GM18909 (cell line): ENCODE results near the gene ARPC1A.
A peak's percentile ranks its signal among the peaks of the same experiment; 100 is the strongest.
"Not testable (repeated sequence)": the region's sequence is repeated elsewhere in the genome, so short reads cannot be mapped to it uniquely, and the experiment has no call there.

Experiments
- ATAC-seq: cut with Tn5 transposase; IDR thresholded peaks from one replicate; pipeline ENCODE4 v1.9.1; 2021; ENCODE audit warnings: mild to moderate bottlenecking; ENCODE audit not compliant: unreplicated experiment, poor library complexity

ARPC1A gene

DNA sequence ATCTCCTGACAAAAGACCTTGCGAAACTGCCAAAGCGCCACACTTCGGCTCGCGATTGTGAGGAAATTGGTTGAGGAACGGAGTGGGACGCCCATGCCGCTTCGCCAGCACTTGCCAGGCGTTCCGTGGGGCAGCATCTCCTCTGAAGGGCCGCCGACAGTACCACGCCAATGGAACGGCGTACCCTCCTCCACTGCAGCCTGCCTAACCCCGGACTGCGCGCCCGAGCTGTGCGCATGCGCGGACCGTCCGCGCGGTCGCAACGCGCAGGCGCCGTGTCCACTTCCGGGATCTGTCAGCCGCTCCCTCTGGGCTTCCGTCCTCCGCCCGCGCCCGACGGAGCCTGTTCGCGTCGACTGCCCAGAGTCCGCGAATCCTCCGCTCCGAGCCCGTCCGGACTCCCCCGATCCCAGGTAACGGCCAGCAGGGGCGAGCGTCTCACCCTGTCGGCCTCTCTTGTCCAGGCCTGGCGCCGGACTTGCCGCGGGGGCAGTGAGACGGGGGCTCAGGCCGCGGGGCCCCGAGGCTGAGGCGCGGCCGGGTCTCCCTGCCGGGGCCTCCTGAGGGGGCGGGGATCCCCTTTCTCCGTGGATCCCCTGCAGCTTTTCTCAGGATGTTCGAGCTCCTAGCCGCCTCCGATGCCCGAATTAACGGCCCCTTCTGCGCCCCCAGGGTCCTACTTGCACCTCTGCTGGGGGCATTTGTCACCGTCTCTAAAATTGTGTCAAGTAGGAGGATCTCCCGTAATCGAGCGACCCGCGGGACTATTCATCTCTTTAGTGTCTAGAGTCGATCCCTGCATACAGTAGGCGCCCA is at the start of gene ARPC1A:
TSS of gene ARPC1A (plus strand) at position 307 of the 816 bp plus-strand sequence. CDS start 7,456 bp downstream, outside the sequence.
- ATAC-seq: peak; percentile 91

DNA sequence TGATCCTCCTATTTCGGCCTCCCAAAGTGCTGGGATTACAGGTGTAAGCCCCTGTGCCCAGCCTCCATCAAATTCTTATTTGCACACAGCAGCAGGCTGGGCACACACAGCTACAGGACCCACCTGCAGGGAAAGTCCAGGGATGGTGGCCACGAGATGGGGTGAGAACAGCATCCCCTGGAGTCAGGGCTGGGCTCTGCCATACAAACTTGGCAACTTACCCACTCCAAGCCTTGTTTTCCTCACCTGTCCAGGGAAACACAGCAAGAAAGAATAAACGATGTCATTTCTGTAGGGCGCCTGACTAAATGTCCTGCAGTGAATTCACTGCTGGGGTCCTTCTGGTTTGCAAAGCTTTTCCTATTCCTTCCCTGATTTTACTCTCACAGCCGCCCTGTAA is 47.5 kb upstream of the ARPC1A start:
- ATAC-seq: no peak

DNA sequence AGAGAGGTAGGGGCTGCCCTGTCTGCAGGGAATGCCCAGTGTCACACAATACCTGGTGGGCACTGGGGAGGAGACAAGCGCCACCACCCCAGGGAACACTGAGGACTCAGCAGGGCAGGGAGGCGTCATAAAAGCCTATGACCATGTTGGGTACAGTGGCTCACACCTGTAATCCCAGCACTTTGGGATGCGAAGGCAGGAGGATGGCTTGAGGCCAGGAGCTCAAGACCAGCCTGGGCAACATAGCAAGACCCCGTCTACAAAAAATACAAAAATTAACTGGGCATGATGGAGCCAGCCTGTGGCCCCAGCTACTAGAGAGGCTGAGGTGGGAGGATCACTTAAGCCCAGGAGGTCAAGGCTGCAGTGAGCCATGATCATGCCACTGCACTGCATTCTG is 41.5 kb upstream of the ARPC1A start:
- ATAC-seq: not testable (repeated sequence)

DNA sequence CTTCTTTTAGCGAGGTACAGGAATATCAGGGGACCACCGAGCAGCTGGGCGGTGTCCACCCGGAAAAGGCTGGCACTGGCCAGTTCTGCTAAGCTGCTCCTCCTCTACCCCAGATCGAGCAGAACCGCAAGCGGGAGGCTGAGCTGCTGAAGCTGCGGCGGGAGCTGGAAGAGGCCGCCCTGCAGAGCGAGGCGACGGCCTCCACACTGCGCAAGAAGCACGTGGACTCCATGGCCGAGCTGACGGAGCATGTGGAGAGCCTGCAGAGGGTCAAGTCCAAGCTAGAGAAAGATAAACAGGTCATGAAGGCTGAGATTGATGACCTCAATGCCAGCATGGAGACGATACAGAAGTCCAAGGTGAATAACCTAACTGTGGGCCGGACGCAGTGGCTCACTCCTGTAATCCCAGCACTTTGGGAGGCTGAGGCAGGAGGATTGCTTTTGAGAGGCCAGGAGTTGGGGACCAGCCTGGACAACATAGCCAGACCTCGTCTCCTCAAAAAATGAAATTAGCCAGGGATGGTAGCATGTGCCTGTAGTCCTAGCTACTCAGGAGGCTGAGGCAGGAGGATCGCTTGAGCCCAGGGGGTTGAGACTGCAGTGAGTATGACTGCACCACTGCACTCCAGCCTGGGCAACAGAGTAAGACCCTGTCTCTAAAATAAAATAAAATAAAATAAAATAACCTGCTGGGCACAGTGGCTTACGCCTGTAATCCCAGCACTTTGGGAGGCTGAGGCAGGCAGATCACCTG is 37.7 kb upstream of the ARPC1A start:
- ATAC-seq: no peak

DNA sequence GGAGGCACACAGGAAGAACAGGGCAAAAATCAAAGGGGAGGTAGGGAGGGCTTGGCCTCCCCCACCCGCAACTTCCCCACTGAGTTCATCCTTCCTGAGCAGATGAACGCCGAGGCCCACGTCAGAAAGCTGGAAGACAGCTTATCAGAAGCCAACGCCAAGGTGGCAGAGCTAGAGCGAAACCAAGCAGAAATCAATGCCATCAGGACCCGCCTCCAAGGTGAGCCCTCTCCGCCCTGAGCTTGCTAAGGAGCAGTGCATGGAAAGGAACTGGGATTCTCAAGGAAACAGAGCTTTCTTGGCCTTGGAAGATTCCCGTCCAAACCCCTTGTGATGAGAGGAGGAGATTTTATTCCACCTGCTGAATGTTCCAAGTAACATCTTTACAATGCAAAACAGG is 36.5 kb upstream of the ARPC1A start:
- ATAC-seq: no peak

DNA sequence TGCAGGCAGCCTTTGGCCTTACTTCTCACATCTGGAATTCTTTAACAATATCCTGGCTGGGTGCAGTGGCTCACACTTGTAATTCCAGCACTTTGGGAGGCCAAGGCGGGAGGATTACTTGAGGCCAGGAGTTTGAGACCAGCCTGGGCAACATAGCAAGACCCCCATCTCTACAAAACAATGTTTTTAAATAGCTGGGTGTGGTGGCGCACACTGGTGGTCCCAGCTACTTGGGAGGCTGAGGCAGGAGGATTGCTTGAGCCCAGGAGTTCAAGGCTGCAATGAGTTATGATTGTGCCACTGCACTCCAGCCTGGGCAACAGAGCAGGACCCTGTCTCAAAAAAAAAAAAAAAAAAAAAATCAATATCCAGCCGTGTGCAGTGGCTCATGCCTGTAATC is 35.5 kb upstream of the ARPC1A start:
- not testable (repeated sequence) for ATAC-seq

DNA sequence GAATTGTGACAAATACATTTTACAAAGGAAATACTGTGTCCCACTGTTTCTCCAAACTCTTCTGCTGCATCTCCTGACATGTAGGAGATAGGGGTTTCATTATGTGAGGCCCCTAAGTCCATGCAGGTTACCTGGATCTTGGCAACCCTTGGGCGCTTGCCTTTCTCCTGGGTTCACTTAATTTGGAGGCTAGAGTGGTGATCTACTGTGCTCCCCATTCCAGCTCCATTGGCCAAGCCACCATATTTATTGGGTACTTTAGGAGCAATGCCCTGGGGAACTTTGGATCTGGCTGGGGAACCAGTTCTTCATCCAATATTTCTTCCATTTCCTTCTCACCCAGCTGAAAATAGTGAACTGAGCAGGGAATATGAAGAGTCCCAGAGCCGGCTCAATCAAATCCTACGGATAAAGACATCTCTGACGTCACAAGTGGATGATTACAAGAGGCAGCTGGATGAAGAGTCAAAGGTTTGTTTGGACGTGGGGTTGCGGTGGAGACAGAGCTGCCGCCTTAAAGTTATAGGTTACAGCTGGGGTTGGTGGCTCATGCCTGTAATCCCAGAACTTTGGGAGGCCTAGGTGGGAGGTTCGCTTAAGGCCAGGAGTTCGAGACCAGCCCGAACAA is 34.6 kb upstream of the ARPC1A start:
- no peak for ATAC-seq

DNA sequence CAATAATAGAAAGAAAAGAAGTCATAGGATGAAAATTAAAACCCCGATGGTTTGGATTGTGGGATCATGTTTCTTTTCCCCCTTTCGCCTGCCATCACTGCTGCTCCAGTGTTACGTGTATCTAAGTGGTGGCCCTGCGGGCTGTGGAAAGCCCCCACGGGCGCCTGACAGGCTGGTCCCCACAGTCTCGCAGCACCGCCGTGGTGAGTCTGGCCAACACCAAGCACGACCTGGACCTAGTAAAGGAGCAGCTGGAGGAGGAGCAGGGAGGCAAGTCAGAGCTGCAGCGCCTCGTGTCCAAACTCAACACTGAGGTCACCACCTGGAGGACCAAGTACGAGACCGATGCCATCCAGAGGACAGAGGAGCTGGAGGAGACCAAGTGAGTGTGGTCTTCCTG is 33.6 kb upstream of the ARPC1A start:
- no peak for ATAC-seq

DNA sequence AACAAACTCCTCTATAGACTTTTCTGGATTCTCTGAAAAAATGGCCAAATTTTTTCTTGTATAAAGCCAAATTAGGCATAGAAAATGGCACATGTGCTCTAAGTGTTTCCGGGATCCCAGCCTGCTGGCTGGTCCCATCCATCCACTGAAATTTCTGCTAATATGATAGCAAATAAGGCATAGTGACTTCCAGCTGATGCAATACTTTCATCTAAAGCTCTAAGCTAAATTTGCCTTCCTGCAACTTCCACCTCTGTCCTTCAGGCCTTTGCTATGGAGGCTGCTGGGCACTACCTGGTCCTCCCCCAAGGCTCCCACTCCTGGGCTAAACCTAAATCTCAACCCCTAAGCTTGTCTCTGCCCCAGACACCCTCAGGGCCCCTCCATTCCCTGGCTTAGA is 32.5 kb upstream of the ARPC1A start:
- no peak for ATAC-seq

DNA sequence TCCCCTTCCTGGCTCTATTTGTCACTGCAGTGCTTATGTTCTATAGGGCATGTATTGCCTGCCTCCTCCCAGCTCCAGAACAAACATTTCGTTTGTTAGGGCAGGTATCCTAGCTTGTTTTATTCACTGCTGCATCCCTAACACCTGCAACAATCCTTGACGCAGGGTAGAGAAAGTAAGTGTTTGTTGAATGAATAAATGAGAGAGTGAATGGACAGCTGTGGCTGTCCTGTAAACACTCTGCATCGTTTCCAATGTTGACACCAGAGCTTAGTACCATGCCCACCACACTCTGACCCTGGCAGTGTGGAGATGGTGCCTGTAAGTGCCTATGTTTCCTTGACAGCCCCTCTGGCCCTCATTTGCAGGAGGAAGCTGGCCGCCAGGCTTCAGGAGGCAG is 32.0 kb upstream of the ARPC1A start:
- no peak for ATAC-seq

DNA sequence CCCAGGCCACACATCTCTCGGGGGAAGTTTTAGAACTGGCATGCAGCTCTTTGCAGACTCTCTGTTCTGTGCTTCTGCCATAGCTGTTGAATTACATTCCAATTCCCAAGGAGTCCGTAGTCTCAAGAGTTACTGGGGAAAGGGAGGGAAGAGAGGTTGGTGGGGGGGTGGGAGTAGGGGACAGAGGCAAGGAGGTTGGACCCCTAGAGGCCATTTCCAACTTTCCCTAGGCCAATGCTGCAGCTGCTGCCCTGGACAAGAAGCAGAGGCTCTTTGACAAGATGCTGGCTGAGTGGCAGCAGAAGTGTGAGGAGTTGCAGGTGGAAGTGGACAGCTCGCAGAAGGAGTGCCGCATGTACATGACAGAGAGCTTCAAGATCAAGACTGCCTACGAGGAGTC is 29.2 kb upstream of the ARPC1A start:
- no peak for ATAC-seq

DNA sequence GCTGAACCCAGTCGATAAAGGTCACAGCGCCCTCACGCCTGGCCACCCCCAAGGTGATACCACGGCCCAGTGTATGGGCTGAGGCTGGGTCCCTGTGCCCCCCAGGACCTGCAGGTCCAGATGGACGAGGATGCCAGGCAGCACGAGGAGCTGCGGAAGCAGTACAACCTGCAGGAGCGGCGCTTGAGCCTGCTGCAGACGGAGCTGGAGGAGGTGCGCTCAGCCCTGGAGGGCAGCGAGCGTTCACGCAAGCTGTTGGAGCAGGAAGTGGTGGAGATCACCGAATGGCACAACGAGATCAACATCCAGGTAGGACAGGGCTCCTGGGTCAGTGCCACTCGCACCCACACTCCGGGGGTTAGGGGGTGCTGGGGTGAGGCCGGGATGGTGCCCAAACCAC is 24.2 kb upstream of the ARPC1A start:
- no peak for ATAC-seq

DNA sequence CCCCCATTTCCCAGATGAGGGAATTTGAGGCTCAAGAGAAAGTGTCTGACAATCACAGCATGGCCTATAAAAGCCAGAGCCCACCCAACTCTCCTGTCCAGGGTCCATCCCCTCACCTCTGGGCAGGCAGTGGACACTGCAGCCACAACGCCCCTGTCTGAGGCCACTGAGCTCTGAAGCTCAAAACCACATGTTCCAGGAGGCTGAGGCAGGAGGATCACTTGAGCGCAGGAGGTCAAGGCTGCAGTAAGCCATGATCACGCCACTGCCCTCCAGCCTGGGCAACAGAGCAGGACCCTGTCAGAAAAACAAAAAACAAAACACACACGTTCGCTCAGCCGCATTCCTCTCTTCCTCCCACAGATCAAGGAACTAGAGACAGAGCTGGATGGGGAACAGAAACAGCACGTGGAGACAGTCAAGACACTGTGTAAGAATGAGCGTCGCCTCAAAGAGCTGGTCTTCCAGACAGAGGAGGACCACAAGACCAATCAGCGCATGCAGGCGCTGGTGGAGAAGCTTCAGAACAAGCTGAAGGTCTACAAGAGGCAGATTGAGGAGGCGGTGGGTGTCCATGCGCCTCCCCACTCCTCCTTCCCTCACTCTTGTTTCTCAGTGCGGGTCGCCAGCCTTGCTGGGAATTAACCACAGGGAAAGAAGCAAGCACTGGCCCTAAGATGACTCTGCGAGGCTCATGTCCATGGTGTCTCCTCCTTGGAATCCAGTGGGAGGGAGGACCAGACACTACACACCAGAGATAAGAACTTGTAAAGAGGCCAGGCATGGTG is 20.0 kb upstream of the ARPC1A start:
- ATAC-seq: no peak

DNA sequence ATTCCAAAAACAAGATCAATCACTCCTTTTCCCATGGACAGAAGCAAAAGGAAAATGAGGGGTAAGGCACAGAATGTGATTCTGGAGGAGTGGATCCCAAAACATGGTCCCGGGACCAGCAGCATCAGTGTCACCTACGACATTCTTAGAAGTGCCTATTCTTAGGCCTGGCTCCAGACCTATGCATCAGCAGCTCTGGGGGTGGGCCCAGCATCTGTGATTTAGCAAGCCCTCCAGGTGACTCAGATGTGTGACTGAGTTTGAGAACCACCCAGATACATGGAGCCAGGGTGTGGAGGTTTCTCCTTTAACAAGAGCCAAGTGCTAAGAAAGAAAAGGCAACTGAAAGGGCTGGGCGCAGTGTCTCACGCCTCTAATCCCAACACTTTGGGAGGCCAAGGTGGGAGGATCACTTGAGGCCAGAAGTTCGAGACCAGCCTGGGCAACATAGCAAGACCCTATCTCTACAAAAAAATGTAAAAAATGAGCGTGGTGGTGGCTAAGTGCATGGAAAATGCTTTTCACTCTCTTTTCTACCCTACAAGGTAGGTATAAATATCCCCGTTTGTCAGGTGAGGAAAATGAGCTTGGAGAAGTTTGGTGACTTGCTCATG is 17.1 kb upstream of the ARPC1A start:
- no peak for ATAC-seq

DNA sequence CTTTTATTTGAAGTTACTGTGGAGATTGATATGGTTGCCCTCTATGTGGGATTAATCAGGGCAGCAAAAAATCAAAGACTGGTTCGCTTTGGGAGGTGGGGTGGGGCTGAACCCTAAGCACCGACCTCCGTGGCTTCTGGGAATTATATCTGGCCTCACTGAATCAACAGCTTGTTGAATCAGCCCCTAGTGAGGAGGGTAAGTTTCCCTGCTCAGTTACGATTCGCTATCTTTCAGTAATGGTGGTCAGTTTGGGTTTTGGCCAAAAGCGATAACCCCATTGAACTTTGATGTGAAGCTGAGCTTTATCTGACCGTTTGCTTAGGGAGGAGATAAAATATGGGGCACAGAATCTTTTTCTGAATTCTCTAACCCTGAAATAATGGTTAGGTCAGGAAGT is 16.6 kb upstream of the ARPC1A start:
- ATAC-seq: no peak

DNA sequence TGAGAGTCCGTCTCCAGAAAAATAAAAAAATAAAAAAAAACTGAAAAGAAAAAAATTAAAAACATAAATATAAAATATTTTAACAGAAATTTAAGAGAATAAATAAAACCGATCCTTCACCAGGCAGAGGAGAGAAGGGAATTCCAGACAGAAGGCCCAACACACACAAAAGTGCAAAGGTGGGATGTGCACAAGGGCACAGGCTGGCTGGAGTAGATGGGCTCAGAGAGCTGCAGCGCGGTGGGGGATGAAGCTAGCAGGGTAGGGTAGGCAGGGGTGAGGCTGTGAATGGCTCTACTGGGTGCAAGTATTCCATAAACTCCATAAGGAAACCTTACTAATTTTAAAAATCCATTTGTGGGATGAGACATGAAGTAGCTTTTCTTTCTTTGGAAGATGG is 15.7 kb upstream of the ARPC1A start:
- no peak for ATAC-seq

DNA sequence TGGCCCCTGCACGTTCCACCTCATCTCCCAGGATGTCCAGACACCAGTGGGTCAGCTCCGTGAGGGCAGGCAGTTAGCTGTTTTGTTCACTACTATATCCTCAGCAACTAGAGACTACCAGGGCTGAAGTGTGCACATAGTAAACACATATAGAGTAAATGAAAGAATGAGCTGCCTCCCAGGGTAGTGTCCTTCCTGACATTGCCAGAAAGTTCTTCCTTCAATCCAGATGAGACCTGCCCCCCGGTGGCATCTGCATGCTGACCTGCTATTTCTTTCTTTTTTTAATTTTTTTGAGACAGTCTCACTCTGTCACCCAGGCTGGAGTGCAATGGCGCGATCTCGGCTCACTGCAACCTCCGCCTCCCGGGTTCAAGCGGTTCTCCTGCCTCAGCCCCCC is 14.0 kb upstream of the ARPC1A start:
- ATAC-seq: no peak

DNA sequence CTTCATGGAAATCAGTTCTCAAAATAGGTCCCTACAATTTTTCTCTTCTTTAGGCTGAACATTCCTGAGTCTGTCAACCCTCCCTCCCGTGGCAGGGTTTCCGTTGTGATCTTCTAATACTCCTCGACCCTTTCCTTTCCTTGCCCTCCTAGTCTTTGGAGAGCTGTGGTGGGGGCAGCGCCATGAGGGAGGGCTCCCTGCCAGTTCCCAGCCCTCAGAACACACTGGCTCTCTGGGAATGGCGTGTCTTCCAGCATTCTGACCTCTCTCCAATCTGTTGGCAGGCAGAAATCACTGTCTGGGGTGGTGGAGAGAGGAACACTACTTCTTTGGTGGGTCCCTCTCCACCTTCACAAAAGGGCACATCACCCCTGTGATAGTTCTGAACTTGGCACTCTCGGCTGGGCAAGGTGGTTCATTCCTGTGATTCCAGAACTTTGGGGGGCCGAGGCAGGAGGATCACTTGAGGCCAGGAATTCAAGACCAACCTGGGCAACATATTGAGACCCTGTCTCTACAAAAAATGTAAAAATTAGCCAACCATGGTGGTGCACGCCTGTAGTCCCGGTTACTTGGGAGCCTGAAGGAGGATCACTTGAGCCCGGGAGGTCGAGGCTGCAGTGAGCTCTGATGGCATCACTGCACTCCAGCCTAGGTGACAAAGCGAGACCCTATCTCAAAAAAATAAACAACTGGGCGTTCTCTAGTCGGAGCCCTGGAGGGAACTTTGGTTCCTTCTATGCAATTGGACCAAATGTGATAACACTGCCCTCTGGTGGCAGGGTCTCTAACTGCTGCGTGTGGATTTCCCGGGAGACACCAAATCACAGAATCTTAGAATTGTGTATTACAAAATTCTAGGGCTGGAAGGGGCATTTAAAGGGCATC is 13.1 kb upstream of the ARPC1A start:
- no peak for ATAC-seq

DNA sequence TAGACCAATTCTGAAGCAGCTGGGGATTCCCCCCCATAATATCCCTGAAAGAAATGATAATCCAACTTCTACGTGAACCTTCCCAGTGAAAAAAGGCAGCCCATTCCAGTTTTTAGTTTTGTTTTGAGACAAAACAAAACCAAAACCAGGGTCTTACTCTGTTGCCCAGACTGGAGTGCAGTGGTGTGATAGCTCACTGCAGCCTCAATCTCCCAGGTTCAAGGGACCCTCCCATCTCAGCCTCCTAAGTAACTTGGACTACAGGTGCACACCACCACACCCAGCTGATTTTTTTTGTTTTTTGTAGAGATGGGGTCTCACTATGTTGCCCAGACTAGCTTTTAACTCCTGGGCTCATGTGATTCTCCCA is 12.5 kb upstream of the ARPC1A start:
- no peak for ATAC-seq
